ENCODE measurements around the gene PCBD1.

PCBD1 gene

GRCh38 chr10:70917226-70917625, 28.9 kb upstream of the PCBD1 start:
- DNase-seq: no peak

- DNase-seq: no peak
These were observed 27.9 kb upstream of the PCBD1 start for GRCh38 chr10:70916241-70916640.

GRCh38 chr10:70915806-70916205, 27.4 kb upstream of the PCBD1 start:
- no peak for DNase-seq

GRCh38 chr10:70915206-70915605, 26.8 kb upstream of the PCBD1 start:
- DNase-seq: no peak

- DNase-seq: no peak
These were observed 26.0 kb upstream of the PCBD1 start for GRCh38 chr10:70914316-70914864.

GRCh38 chr10:70913893-70914240, 25.5 kb upstream of the PCBD1 start:
- DNase-seq: no peak

- DNase-seq: no peak
These were observed 25.0 kb upstream of the PCBD1 start for GRCh38 chr10:70913191-70913892.

GRCh38 chr10:70912556-70912955, 24.2 kb upstream of the PCBD1 start:
- DNase-seq: no peak

- no peak for DNase-seq
These were observed 23.0 kb upstream of the PCBD1 start for GRCh38 chr10:70911386-70911785.

GRCh38 chr10:70910486-70911341, 22.3 kb upstream of the PCBD1 start:
- DNase-seq: no peak

- DNase-seq: no peak
These were observed 21.1 kb upstream of the PCBD1 start for GRCh38 chr10:70909326-70909935.

GRCh38 chr10:70908406-70909296, 20.3 kb upstream of the PCBD1 start:
- DNase-seq: no peak

GRCh38 chr10:70907637-70908405, 19.5 kb upstream of the PCBD1 start:
- no peak for DNase-seq

- DNase-seq: no peak
These were observed 18.7 kb upstream of the PCBD1 start for GRCh38 chr10:70906953-70907636.

- DNase-seq: no peak
These were observed 17.8 kb upstream of the PCBD1 start for GRCh38 chr10:70906031-70906783.

GRCh38 chr10:70905071-70906021, 17.0 kb upstream of the PCBD1 start:
- no peak for DNase-seq

- peak; percentile 14 for DNase-seq
These were observed 15.0 kb upstream of the PCBD1 start for GRCh38 chr10:70903262-70903921.

- no peak for DNase-seq
These were observed 14.4 kb upstream of the PCBD1 start for GRCh38 chr10:70902661-70903261.

Data from NCI-H2171 treated with DMSO at 0.1 percent for 48 hours (cell line).